K562 (cell line): ENCODE measurements around the gene UBE2G2. TPM values are rescaled to one million over a fixed set of nuclear protein-coding genes. Genes with fewer than 3 reads are reported as not detected.

Experiments used
- ATAC-seq: fragments of 200-7000 bp; cut with Tn5 transposase; 3 replicates; pipeline ENCODE4 v1.9.1; 2020; ENCODE audit warnings: moderate library complexity
- BruUV-seq: library from RNA; stranded (reverse); fragments of 400-500 nt; replicated peaks from 2 replicates; lab custom pipeline; 2021; lab: Mats Ljungman, UMichigan
- CTCF ChIA-PET: fragments of 300-600 bp; formaldehyde crosslinking; extraction: SDS; loops from one replicate; lab custom pipeline; 2021; ENCODE audit warnings: low intra/inter-chr PET ratio; lab: Yijun Ruan, JAX
- POLR2A ChIA-PET: fragments of 300-600, 350-650 bp; sonication (Branson Sonifier 250); formaldehyde crosslinking; extraction: SDS; loops from one replicate; lab custom pipeline; 2021; ENCODE audit warnings: antibody characterized with exemption, inconsistent platforms; lab: Yijun Ruan, JAX
- DNase-seq, 4 experiments: peaks; one replicate each; pipeline versions ENCODE4 v3.0.0 to v3.0.0-alpha.2; 2011 to 2018; ENCODE audit warnings: low spot score in 3 of 4, mixed read lengths in 3 of 4; ENCODE audit errors: extremely low read depth in 1 of 4
- FAIRE-seq: peaks from 2 replicates; lab custom pipeline; 2011; peaks lifted over from hg19 to GRCh38; lab: Jason Lieb, UNC
- H2AFZ ChIP-seq: 2 replicates; pipeline ENCODE4 v1.6.0; 2011; ENCODE audit warnings: low read depth, low read length, control low read depth, inconsistent platforms
- H3K27ac ChIP-seq: fragments of 200-600 bp; 3 replicates; pipeline ENCODE4 v1.8.0; 2011; ENCODE audit warnings: low read depth, mild to moderate bottlenecking, control low read depth, inconsistent platforms, low read length, moderate library complexity, mixed read lengths; ENCODE audit errors: extremely low read depth
- H3K27me3 ChIP-seq, 2 experiments: fragments of 300-600 bp in 1 of 2; 2 replicates in 1 of 2; 3 replicates in 1 of 2; pipeline versions ENCODE4 v1.6.0 to v1.8.0; 2011; ENCODE audit warnings: inconsistent platforms in 2 of 2, low read length in 2 of 2, mild to moderate bottlenecking in 1 of 2, mixed read lengths in 1 of 2, moderate library complexity in 1 of 2; ENCODE audit not compliant: control insufficient read depth in 2 of 2, insufficient read depth in 2 of 2
- H3K36me3 ChIP-seq: fragments of 300-600 bp; 3 replicates; pipeline ENCODE4 v1.8.0; 2011; ENCODE audit warnings: mild to moderate bottlenecking, low read length, inconsistent platforms; ENCODE audit not compliant: control insufficient read depth, insufficient read depth
- H3K4me1 ChIP-seq, 2 experiments: fragments of 200-600 bp in 1 of 2; replicated peaks in 1 of 2; 2 replicates in 1 of 2; 3 replicates in 1 of 2; pipeline versions ENCODE4 v1.5.1 to v1.8.0; 2011; ENCODE audit warnings: inconsistent platforms in 2 of 2, low read length in 2 of 2, mild to moderate bottlenecking in 1 of 2, mixed read lengths in 1 of 2, moderate library complexity in 1 of 2; ENCODE audit not compliant: control insufficient read depth in 2 of 2, insufficient read depth in 2 of 2
- H3K4me2 ChIP-seq: 2 replicates; pipeline ENCODE4 v1.6.1; 2011; ENCODE audit warnings: low read length, control low read depth, inconsistent platforms, mixed read lengths; ENCODE audit not compliant: insufficient read depth
- H3K4me3 ChIP-seq: fragments of 200-600 bp; sonication (generic), shearing (Covaris generic); 2 replicates; pipeline ENCODE4 v1.5.1; 2016; ENCODE audit warnings: control low read depth, inconsistent platforms
- H3K79me2 ChIP-seq: fragments of 200-600 bp; 3 replicates; pipeline ENCODE4 v1.8.0; 2011; ENCODE audit warnings: low read length, inconsistent platforms; ENCODE audit not compliant: control insufficient read depth, insufficient read depth
- H3K9ac ChIP-seq, 2 experiments: 2 replicates each; pipeline versions ENCODE4 v1.6.0 to v1.6.1; 2011; ENCODE audit warnings: low read depth in 2 of 2, low read length in 2 of 2, control low read depth in 1 of 2, inconsistent platforms in 1 of 2, mild to moderate bottlenecking in 1 of 2, mixed read lengths in 1 of 2; ENCODE audit not compliant: insufficient read depth in 1 of 2
- H3K9me1 ChIP-seq: one replicate; pipeline ENCODE4 v1.6.0; 2011; ENCODE audit warnings: inconsistent platforms, mild to moderate bottlenecking, low read length, moderate library complexity; ENCODE audit not compliant: control insufficient read depth, insufficient read depth
- H3K9me3 ChIP-seq: replicated peaks from 2 replicates; pipeline ENCODE4 v1.5.1; 2011; ENCODE audit warnings: low read depth, low read length, inconsistent platforms; ENCODE audit not compliant: control insufficient read depth, insufficient read depth
- H4K20me1 ChIP-seq: replicated peaks from 2 replicates; pipeline ENCODE4 v1.6.1; 2011; ENCODE audit warnings: low read length, inconsistent platforms, mixed read lengths; ENCODE audit not compliant: control insufficient read depth, insufficient read depth
- CAMTA2 ChIP-seq: fragments of 250-450 bp; sonication (Bioruptor Pico); conservative IDR thresholded peaks from 2 replicates; pipeline ENCODE4 v1.5.1; 2022
- DPF2 ChIP-seq: fragments of 450-650 bp; IDR thresholded peaks from 2 replicates; pipeline ENCODE4 v1.6.1; 2016
- HMG20B ChIP-seq: fragments of 250-450 bp; sonication (Bioruptor Pico); IDR thresholded peaks from 2 replicates; pipeline ENCODE4 v1.5.0; 2021; ENCODE audit warnings: mild to moderate bottlenecking
- HSF4 ChIP-seq: fragments of 250-450 bp; sonication (Bioruptor Pico); IDR thresholded peaks from 2 replicates; pipeline ENCODE4 v2.1.2; 2022; ENCODE audit warnings: mild to moderate bottlenecking, moderate library complexity, borderline replicate concordance
- NONO ChIP-seq, 2 experiments: fragments of 200-400 bp in 1 of 2; fragments of 450-650 bp in 1 of 2; formaldehyde crosslinking in 1 of 2; IDR thresholded peaks; 2 replicates each; pipeline ENCODE4 v1.6.1; 2017; ENCODE audit warnings: low read depth in 2 of 2, mild to moderate bottlenecking in 2 of 2, moderate library complexity in 2 of 2, low read length in 1 of 2
- PCBP1 ChIP-seq: fragments of 200-400 bp; formaldehyde crosslinking; IDR thresholded peaks from 2 replicates; pipeline ENCODE4 v1.6.1; 2018; ENCODE audit warnings: mild to moderate bottlenecking, low read depth, low read length; ENCODE audit not compliant: poor library complexity, severe bottlenecking
- PPARD ChIP-seq: fragments of 250-450 bp; sonication (Bioruptor Pico); IDR thresholded peaks from 2 replicates; pipeline ENCODE4 v1.8.0; 2022; ENCODE audit warnings: inconsistent platforms, mild to moderate bottlenecking, moderate library complexity
- PRPF4 ChIP-seq: fragments of 200-400 bp; formaldehyde crosslinking; IDR thresholded peaks from one replicate; pipeline ENCODE4 v1.6.1; 2017; ENCODE audit warnings: low read length, low read depth, mild to moderate bottlenecking; ENCODE audit not compliant: insufficient read depth, poor library complexity, severe bottlenecking
- RB1 ChIP-seq: fragments of 450-650 bp; IDR thresholded peaks from 2 replicates; pipeline ENCODE4 v1.6.1; 2017; ENCODE audit warnings: low read depth, mild to moderate bottlenecking
- TBP ChIP-seq: optimal IDR thresholded peaks from 2 replicates; pipeline ENCODE3; 2011; ENCODE audit warnings: low read depth, low read length, improper control_type of control experiment
- XRCC5 ChIP-seq: fragments of 200-400 bp; formaldehyde crosslinking; IDR thresholded peaks from 2 replicates; pipeline ENCODE4 v1.6.1; 2017; ENCODE audit warnings: low read depth, mild to moderate bottlenecking, low read length
- ZNF212 ChIP-seq: fragments of 450-650 bp; formaldehyde crosslinking; IDR thresholded peaks from 2 replicates; pipeline ENCODE4 v1.4.0; 2020; ENCODE audit warnings: mild to moderate bottlenecking
- WGBS: fragments of 100-300 bp; shearing (Covaris generic); methylation state at CpG from one replicate; pipeline ENCODE4 v1.1.6; 2016; ENCODE audit warnings: low coverage, mixed read lengths; ENCODE audit not compliant: insufficient coverage; ENCODE audit errors: missing lambda C conversion rate; 5-methylcytosine and 5-hydroxymethylcytosine counted together
- in situ Hi-C: fragments of 300-500 bp; cut with MboI; formaldehyde crosslinking; loops from 4 replicates; pipeline ENCODE4 v1.15.0; 2018; ENCODE audit warnings: inconsistent platforms, mixed read lengths
- intact Hi-C: fragments of 100-400 bp; cut with micrococcal nuclease; formaldehyde crosslinking; loops from 2 replicates; pipeline ENCODE4 v1.14.2; 2022
- polyA plus RNA-seq, 8 experiments: library from polyadenylated mRNA; depleted of rRNA in 4 of 8; stranded (reverse) in 5 of 8; unstranded in 3 of 8; fragments of >200 nt; fragmentation: Nextera tagmentation in 2 of 8; fragmentation: Illumina TruSeq in 1 of 8; extraction: Ambion mirVana in 2 of 8; extraction: Trizol in 1 of 8; gene quantifications; 2 replicates each; pipeline versions ENCODE4 v1.2.1 to v1.2.3, GENCODE V29; 2011 to 2014; ENCODE audit warnings: inconsistent platforms in 1 of 8, missing spikeins in 1 of 8
- total RNA-seq, 7 experiments: library from RNA; depleted of rRNA in 6 of 7; stranded (reverse); fragments of >200 nt in 6 of 7; fragmentation: Illumina TruSeq in 2 of 7; extraction: Trizol in 2 of 7; gene quantifications; 2 replicates each; pipeline versions ENCODE4 v1.2.1 to v1.2.3, GENCODE V29; 2011 to 2021; ENCODE audit warnings: low replicate concordance in 1 of 7
- TF ChIP-seq, protein P1 (sequence below): fragments of 250-450 bp; sonication (Bioruptor Pico); IDR thresholded peaks from 2 replicates; pipeline ENCODE4 v1.5.0; 2021
- TF ChIP-seq, protein P2 (sequence below), 3 experiments: IDR thresholded peaks in 2 of 3; conservative IDR thresholded peaks in 1 of 3; 2 replicates each; pipeline ENCODE4 v1.5.1; 2011 to 2012; ENCODE audit warnings: low read length in 3 of 3, mild to moderate bottlenecking in 3 of 3, control low read depth in 2 of 3, improper control_type of control experiment in 1 of 3, inconsistent platforms in 1 of 3, low read depth in 1 of 3, mixed read lengths in 1 of 3, moderate library complexity in 1 of 3; ENCODE audit not compliant: insufficient read depth in 2 of 3
- TF ChIP-seq, protein P3 (sequence below): sonication (generic); formaldehyde crosslinking; IDR thresholded peaks from 2 replicates; pipeline ENCODE4 v1.9.0; 2022; ENCODE audit warnings: mild to moderate bottlenecking, missing genetic modification reagents
- TF ChIP-seq, protein P4 (sequence below): fragments of 450-650 bp; formaldehyde crosslinking; IDR thresholded peaks from 2 replicates; pipeline ENCODE4 v1.4.0; 2020; ENCODE audit warnings: mild to moderate bottlenecking, moderate library complexity

The UBE2G2 gene
- total and polyA plus RNA-seq, 9 of the 15 experiments (the other 6 are each of a cell fraction or from before 2014, with no cell fraction given): 47.5 to 225 (median 140) TPM

DNA sequence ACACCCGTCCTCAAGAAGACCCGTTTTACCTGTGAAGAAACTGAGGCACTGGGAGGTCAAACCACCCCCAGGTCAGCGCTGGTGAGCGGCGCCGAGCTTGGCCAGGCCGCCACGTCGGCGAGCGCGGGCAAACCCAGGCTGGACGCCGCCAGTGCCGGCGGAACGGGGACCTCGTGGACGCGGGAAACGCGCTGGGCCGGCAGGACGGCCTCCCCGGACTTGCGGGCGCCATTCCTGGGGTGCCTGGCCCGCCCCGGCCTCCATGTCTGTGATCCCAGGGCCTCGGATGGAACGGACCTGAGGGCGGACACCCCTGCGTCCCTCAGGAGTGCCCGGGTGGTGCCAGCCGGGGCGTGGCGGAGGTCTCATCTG, 17.0 kb upstream of the UBE2G2 start:
- Histone ChIP-seq H3K9me1 (peaks cover 15% of the 10 kb centered on the region), H3K9me3 (peaks cover 16% of the 10 kb centered on the region), H2AFZ (peak overlapping the region; percentile 73), H3K27me3 (no peaks in the 10 kb centered on the region), H3K36me3 (peaks cover 8% of the 10 kb centered on the region; the same call in 2 of the 3 replicates), H4K20me1 (peaks cover 25% of the 10 kb centered on the region; the same call in 1 of the 2 replicates), H3K4me3 (peak overlapping the region; percentile 71), H3K4me2 (peak overlapping the region; percentile 72), H3K4me1 (peaks cover 0 to 46% of the 10 kb centered on the region in 2 experiments; a peak in 4 of 5 replicates), H3K79me2 (peaks cover 45% of the 10 kb centered on the region), H3K9ac (peak overlapping the region; percentile 96 to 97), H3K27ac (peak overlapping the region; percentile 99)
- ChIA-PET CTCF (interaction anchor here (0.6 to 1.0 kb wide), 2 partner anchors 9 to 789 kb away, joined by 3 read pairs; no protein-coding TSS in a partner anchor), POLR2A (no interaction called here)
- FAIRE-seq: no peak
- in situ Hi-C loops: no loop called here
- BruUV-seq: no TSS peak
- 83% methylated on average over 24 of the region's 37 CpGs for WGBS
- intact Hi-C loops: no loop called here
- DNase-seq: no peak
- ATAC-seq: no peak
- no peak for TF ChIP-seq NONO (IDR thresholded peaks at IDR 0.05; ENCODE audit: low read depth in 2 of 2, low read length in 1 of 2)
- TF ChIP-seq, protein P1, sequence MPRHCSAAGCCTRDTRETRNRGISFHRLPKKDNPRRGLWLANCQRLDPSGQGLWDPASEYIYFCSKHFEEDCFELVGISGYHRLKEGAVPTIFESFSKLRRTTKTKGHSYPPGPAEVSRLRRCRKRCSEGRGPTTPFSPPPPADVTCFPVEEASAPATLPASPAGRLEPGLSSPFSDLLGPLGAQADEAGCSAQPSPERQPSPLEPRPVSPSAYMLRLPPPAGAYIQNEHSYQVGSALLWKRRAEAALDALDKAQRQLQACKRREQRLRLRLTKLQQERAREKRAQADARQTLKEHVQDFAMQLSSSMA (CRISPR knock-in tag): no peak
- TF ChIP-seq XRCC5: no peak
- TF ChIP-seq DPF2: no peak
- 0 out of 2 replicates have a peak, but pooled peaks have one; percentile 50 for TF ChIP-seq CAMTA2 (CRISPR knock-in tag)
- TF ChIP-seq HMG20B: no peak
- TF ChIP-seq, protein P2, sequence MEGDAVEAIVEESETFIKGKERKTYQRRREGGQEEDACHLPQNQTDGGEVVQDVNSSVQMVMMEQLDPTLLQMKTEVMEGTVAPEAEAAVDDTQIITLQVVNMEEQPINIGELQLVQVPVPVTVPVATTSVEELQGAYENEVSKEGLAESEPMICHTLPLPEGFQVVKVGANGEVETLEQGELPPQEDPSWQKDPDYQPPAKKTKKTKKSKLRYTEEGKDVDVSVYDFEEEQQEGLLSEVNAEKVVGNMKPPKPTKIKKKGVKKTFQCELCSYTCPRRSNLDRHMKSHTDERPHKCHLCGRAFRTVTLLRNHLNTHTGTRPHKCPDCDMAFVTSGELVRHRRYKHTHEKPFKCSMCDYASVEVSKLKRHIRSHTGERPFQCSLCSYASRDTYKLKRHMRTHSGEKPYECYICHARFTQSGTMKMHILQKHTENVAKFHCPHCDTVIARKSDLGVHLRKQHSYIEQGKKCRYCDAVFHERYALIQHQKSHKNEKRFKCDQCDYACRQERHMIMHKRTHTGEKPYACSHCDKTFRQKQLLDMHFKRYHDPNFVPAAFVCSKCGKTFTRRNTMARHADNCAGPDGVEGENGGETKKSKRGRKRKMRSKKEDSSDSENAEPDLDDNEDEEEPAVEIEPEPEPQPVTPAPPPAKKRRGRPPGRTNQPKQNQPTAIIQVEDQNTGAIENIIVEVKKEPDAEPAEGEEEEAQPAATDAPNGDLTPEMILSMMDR (IDR thresholded peaks at IDR 0.05 in 2 of 3, conservative IDR thresholded peaks at IDR 0.05 in 1 of 3; ENCODE audit: insufficient read depth in 2 of 3, low read depth in 1 of 3, low read length in 3 of 3): no peak
- no peak for TF ChIP-seq HSF4 (CRISPR knock-in tag)
- TF ChIP-seq, protein P3, sequence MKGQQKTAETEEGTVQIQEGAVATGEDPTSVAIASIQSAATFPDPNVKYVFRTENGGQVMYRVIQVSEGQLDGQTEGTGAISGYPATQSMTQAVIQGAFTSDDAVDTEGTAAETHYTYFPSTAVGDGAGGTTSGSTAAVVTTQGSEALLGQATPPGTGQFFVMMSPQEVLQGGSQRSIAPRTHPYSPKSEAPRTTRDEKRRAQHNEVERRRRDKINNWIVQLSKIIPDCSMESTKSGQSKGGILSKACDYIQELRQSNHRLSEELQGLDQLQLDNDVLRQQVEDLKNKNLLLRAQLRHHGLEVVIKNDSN: no peak
- TF ChIP-seq TBP: no peak
- TF ChIP-seq RB1: no peak
- TF ChIP-seq PRPF4: peak; percentile 48
- TF ChIP-seq, protein P4, sequence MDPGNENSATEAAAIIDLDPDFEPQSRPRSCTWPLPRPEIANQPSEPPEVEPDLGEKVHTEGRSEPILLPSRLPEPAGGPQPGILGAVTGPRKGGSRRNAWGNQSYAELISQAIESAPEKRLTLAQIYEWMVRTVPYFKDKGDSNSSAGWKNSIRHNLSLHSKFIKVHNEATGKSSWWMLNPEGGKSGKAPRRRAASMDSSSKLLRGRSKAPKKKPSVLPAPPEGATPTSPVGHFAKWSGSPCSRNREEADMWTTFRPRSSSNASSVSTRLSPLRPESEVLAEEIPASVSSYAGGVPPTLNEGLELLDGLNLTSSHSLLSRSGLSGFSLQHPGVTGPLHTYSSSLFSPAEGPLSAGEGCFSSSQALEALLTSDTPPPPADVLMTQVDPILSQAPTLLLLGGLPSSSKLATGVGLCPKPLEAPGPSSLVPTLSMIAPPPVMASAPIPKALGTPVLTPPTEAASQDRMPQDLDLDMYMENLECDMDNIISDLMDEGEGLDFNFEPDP (CRISPR knock-in tag): no peak
- no peak for TF ChIP-seq ZNF212 (CRISPR knock-in tag)
- no peak for TF ChIP-seq PPARD
- peak; percentile 84 for TF ChIP-seq PCBP1
